ENCODE data around the gene TRIM14.

- TF ChIP-seq CTCF (IDR thresholded peaks at IDR 0.05) (no peak), POLR2A (IDR thresholded peaks at IDR 0.05) (no peak)
Observed at GRCh38 chr9:98147582-98147981, 28.6 kb upstream of the TRIM14 start.

Data from lower leg skin (tissue), 3 donors.